ENCODE data around the gene NCOA1.
"Not testable (repeated sequence)": the region's sequence is repeated elsewhere in the genome, so short reads cannot be mapped to it uniquely, and the experiment has no call there.

NCOA1 gene

DNA sequence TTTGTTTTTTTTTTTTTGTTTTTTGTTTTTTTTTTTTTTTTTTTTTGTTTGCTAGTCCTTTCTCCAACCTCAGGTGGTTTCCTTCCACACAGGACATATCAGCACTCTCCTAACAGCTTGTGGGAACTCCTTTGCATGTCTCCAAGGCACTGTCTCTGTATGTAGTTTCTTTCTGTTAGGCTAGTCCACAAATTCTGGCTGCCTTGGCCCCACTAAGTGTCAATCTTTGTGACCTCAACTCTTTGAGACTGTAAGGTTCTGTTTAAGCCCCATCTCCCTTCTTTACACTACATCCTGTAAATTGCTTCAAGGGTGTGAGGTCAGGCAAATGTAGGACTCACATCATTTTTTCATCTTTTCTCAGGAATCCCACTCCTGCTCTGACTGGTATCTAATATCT lies 85.1 kb downstream of the NCOA1 start:
- DNase-seq (ENCODE audit: low read depth in 3 of 3): no peak

DNA sequence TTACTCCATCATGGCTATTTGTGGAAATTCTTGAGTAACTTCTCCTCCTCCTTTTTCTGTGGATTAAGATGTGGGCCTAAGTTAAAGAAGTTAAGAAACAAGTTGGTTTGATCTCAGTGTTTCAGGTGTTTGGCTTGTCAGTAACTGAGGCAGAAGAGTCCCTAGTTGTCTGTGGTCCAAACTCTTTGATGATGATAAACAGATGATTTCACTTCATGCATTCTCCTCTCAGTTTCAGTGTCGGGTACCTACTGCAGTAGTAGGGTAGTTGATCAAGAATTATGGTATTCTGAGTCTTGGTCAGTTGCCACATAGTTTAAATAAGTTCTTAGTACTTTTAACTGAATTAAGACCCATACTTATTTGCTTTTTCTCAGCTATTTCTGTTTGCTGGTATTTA lies 85.6 kb downstream of the NCOA1 start:
- DNase-seq (ENCODE audit: low read depth in 3 of 3): no peak

DNA sequence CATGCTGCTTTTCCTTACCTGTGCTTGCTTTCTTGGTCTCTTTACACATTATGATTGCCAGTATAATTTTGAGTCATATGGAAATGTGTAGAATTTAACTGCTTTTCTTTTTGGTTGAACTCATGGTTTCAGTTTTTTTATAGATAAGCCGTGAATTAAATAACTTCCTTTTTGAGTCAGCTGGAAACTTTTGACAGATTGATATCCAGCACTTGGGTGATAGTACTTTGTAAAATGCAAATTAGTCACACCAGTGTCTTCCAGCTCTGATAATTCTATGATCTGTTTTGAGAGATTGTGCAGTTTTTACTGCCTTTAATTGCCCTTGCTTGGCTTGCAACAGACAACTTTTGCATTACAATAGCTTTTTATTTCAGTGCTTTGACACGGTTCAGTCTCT lies 86.4 kb downstream of the NCOA1 start:
- no peak for DNase-seq (ENCODE audit: low read depth in 3 of 3)

DNA sequence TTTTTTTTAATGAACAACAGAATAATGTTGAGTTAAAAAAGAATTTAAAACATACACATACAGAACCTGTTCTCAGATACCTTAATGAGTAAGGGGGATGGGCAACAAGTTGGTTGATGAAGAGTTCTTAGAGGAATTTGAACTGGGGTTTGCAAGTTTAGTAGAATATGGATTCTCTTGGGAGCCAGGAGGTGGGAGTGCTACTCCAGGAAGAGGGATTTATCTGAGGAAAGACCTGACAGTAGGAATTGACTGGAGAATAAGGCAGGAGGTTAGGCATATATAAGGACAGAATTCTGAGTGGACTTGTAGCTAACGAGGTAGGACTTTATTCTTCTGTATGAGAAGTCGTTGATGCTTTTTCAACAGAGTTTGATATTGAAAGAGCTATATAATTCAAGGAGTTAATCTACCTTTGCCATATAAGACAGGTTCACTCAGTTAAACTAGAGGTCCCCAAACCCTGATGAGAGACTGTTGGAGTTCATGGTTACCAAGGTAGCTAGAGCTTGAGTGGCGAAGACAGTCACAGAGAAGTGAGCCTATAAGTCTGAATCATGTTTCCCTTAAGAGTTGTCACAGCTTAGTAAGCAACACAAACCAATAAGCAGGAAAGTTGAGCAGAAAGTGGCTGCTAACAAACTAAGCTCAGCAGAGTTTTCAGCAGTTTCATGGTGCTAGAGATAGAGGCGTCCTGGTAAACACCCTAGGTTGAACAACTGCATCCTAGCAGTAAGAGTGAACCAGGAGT lies 88.2 kb downstream of the NCOA1 start:
- DNase-seq (ENCODE audit: low read depth in 3 of 3): no peak

DNA sequence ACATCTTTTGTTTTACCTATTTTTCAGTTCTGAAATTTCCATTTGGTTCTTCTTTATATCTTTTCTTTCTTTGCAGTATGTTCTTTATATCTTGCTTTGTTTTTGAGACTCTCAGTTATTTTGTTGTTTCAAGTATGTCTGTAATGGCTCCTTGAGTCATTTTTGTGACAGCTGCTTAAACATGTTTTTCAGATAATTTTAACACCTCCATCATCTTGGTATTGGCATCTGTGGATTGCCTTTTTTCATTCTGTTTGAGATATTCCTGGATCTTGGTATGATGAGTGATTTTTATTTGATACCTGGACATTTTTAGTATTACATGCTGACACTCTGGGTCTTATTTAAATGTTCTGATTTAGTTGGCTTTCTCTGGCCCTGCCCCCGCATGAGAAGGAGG lies 89.5 kb downstream of the NCOA1 start:
- DNase-seq (ENCODE audit: low read depth in 3 of 3): no peak

DNA sequence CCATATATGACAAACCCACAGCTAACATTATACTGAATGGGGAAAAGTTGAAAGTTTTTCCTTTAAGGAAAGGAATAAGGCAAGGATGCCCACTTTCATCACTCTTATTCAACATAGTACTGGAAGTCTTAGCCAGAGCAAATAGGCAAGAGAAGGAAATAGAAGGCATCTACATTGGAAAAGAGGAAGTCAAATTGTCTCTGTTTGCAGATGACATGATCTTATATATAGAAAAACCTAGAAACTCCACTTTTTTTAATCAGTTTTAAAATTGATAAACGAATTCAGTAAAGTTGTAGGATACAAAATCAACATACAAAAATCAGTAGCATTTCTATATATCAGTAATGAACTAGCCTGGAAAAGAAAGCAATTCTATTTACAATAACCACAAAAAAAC lies 90.9 kb downstream of the NCOA1 start:
- not testable (repeated sequence) for DNase-seq (ENCODE audit: low read depth in 3 of 3)

DNA sequence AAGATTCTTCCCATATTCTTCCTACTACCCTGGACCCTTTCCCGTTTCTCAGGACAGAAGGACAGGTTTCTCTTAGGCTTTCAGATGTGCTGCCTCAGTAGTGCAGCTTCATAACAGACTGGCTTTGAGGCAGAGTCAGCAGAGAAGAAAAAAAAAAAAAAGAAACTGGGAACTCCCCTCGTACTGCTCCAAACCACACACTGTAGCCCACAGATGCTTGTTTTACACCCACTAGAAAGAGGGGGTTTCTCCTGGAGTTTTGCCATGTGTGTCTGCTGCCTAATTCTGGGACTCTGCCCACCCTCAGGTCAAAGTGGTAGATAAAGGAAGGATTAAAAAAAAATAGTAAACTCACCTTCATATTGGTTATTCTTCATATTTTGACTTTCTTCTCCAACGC lies 95.9 kb downstream of the NCOA1 start:
- DNase-seq (ENCODE audit: low read depth in 3 of 3): no peak

DNA sequence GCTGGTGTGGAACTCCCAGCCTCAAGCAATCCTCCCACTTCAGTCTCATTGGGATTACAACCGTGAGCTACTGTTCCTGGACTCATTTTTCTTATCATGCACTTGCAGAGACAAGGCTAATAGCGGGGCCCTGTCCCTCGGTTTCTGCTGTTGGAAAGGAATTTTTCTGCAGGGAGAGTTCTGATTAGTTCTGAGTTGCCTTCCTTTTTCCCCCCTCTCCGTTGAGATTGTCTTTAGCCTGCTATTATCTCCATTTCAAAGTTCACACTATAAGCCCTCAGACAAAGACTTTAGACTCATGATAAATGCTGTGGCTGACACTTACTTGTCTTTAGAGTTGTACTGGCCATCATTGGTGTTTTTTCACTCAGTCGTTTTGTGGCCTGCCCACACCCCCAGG lies 97.2 kb downstream of the NCOA1 start:
- DNase-seq (ENCODE audit: low read depth in 3 of 3): no peak

DNA sequence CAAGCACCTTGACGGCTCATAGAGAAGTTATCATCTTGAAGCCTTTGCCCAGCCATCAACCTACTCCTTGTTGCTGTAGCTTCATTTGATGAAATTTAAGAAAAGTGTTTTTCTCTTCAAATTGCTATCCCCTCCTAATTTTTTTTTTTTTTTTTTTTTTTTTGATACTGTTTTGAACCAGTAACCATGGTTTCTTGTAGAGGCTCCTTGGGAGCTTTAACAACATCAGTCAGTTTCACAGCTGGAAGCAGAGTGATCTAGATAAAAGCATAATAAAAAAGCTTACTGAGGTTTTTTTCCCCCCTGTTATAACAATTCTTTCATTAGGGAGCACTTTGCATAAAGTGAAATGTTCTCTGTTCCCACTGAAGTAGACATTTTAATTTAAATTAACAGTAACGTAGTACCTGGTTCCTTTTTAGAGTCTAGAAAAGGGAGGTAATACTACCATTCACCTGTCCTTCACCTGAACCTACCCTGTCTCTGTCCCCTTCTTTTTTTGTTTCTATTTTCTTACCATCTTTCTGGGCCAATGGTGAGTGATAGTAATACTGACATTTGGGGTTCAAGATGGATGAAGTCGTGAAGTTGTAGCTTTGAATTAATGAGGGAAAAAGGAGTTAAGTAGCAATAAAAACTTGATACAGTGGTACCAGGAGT lies 101.5 kb downstream of the NCOA1 start:
- DNase-seq (ENCODE audit: low read depth in 3 of 3): no peak

DNA sequence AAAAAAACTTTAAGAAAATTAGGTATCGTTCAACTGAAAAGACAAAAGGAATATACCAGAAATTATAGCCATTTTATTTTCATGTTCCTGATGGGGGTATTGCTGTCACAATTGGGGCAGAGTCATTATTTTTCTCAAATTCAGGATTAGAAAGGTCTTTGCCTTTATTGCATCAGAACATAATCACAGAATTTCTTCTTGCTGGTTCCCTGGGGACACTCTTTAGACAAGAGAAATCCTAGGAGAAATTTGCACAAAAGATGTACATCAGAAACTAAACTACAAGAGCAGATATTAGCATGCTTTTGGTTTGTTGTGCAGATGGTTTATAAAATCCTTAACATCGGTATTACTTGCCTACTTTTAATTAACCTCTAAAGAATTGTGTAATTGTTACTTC lies 103.2 kb downstream of the NCOA1 start:
- no peak for DNase-seq (ENCODE audit: low read depth in 3 of 3)

DNA sequence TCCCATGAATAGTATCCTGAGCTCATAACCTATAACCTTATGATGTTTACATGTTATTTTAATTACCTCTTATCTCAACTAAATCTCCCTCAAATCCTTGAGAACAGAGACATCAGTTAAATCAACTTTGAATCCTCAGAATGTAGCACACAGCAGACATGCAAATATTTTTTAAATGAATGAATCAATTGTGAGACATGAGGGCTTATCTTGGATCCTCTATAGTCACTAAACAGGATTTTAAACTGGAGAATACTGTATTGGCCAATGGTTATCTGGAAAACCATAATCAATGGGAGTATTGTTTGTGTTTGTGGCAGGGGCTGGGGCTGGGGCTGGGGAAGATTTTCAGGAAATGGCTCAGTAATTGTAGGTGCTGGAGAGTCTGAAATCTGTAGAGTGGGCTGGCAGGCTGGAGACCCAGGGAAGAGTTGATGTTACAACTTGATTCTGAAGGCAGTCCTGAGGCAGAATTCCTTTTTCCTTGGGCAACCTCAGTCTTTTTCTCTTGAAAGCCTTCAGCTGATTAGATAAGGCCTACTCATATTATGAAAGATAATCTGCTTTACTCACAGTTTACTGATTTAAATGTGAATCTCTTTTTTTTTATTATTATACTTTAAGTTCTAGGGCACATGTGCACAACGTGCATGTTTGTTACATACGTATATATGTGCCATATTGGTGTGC lies 106.3 kb downstream of the NCOA1 start:
- no peak for DNase-seq (ENCODE audit: low read depth in 3 of 3)

DNA sequence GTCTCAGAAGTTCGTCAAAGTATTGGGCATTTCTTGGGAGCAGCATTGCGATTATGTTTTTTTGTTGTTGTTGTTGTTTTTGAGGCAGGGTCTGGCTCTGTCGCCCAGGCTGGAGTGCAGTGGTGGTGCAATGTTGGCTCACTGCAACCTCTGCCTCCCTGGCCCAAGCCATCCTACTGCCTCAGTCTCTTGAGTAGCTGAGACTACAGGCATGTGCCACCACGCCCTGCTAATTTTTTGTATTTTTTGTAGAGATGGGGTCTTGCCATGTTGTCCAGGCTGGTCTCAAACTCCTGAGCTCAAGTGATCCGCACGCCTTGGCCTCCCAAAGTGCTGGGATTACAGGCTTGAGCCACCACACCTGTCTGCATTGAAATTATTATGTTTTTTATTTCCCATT lies 109.1 kb downstream of the NCOA1 start:
- not testable (repeated sequence) for DNase-seq (ENCODE audit: low read depth in 3 of 3)

DNA sequence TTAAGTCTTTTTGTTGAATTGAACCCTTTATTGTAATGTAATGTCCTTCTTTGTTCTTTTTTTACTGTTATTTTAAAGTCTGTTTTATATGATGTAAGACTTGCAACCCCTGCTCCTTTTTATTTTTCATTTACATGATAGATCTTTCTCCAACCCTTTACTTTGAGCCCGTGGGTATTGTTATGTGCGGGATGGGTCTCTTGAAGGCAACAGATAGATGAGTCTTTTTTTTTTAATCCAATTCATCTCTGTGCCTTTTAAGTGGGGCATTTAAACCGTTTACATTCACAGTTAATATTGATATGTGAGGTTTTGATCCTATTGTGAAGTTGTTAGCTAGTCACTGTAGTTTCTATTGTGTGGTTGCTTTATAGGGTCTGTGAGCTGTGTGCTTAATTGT lies 120.6 kb downstream of the NCOA1 start:
- no peak for DNase-seq (ENCODE audit: low read depth in 3 of 3)

DNA sequence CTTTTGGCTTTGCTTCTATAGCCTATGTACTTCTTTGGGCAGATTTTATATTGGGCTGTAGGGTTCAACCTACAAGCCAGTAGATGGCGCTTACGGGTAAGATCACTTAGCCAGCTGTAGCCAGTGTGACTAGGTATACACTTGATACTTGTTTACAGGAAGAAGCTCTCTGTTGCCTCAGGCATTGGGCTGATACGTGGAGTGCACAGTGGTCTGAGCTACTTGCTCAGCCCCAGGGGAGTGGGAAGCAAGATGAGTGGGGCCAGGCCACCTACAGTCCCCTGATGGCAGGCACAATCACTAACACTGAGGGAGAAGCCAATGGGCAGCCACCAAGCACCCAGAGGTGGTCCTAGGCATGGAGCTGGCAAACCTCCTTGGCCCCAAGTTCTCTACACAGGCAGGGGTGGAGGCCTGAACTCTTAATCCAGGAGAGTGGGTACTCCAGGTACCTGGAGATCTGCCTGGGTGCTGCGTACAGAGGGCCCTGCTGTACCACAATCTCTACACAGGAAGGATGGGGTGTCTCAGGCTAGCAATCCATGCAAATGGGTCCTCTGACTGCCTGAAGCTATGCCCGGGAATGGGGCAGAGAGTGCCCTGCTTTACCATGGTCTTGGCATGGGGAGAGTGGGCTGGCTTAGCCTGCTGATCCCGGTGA lies 122.2 kb downstream of the NCOA1 start:
- DNase-seq (ENCODE audit: low read depth in 3 of 3): no peak

DNA sequence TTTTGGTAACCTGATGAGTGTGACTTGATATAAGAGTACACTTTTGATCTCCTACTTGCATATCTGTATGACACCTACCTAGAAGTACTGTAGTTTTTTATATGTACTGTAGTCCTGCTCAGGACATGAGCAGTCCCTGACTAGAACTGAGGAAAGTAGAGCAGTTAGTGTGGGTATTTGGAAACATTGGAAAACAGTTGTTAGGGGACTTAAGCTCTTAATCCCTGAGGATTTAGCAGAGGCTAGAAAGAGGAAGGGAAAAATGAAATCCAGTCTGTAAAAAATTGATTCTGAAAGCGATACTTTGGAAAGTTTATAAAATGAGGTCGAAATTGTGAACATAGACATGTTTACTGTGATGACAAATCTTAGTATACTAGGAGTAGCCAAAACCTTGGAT lies 125.6 kb downstream of the NCOA1 start:
- no peak for DNase-seq (ENCODE audit: low read depth in 3 of 3)

DNA sequence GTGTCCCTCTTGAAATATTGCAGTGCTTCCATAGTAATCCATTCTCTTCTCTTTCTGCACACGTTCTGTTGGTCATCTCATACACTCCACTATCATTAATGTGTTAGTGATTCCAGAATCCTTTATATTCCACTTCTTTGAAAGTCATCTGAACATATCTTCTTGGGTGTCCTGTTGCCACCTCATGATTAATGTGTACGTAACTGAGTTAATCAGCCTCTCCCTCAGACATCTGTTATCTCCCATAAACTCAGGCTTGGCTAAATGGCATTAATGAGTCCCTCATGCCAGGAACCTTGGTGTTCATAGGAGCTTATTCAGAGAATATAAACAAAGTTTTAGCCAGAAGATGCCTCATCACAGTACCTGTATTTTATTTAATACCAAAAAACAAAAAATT lies 126.4 kb downstream of the NCOA1 start:
- DNase-seq (ENCODE audit: low read depth in 3 of 3): no peak

DNA sequence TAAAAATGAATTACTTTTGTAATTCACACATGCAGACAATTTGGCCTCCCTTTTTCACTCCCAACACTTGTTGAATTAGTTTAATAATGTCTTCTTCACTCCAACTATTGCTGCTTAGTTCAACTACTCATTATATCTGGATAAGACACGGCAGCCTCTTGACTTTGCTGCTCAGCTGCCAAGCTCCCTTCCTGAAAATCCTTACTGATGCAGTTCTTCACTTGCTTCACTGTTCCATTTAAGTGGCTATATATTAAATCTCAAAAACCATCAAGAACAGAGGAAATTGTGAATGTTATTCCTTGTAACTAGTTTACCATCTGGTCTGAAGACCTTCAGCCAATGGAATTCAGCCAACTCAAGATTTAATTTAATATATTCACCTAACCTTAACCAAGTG lies 127.1 kb downstream of the NCOA1 start:
- DNase-seq (ENCODE audit: low read depth in 3 of 3): no peak

DNA sequence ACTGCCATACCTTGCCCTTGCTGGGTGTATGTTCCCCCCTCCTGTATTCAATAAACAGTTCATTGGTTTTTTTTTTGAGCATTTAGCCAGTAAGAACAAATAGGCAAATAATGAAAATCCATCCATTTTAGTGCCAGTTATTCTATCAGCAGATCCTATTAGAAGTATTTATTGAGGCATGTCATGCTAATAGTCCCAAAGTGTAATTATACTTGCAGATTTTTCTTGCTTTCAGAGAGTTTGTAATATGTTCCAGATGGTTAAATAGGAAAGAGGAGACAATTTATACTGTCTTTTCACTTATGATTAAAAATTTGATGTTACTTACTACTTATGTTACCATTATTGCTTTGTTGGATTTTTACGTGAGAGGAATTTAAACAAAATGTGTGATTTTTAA lies 127.6 kb downstream of the NCOA1 start:
- no peak for DNase-seq (ENCODE audit: low read depth in 3 of 3)

DNA sequence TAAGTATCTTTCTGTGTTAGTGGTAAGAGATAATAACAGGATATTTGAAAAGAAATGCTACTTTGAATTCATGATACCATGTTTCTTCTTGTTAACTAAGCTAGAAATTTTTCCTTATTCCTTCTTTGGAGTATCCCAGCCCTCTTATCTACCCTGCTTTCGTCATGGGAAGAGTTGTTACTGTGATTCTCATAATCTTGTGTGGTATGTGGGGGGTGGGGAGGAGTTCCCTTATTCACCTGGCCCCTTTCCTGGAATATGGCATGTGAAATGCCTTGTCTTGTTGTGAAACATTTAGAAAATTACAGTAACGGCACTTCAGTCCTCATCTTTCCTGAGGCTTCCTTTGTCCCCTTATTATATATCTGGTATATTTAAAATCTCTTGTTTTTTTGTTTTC lies 129.9 kb downstream of the NCOA1 start:
- no peak for DNase-seq (ENCODE audit: low read depth in 3 of 3)

DNA sequence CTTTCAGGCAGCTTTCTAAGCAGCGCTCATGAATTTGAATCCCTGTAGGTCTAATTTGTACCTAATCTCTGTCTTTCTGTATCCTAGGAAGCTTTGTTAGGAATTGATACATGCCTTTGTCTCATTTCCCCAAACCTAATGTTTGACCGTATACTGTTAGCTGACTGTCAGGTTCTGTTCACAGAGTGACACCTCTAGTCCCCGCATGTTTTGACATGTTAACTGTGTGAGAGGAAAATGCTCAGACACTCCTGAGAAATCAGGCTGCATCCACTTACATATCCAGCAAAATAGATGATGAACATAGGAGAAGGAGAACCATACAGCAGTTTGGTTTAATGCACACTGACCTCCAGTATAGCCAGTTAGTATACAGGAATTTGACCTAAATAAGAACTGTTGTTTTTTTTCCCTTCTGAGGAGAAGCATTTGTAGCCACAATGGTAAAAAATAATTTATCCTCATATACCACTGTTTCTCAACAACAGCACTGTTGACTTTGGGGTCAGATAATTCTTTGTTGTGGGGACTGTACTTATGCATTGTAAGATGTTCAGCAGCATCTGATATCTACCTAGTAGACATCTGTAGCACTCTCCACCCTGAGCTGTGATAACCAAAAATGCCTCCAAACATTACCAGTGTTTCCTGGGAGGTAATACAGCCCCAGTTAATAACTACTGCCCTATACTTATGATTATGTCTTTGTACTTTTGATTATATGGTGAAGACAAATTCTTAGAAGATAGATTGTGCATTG lies 130.9 kb downstream of the NCOA1 start:
- DNase-seq (ENCODE audit: low read depth in 3 of 3): no peak

DNA sequence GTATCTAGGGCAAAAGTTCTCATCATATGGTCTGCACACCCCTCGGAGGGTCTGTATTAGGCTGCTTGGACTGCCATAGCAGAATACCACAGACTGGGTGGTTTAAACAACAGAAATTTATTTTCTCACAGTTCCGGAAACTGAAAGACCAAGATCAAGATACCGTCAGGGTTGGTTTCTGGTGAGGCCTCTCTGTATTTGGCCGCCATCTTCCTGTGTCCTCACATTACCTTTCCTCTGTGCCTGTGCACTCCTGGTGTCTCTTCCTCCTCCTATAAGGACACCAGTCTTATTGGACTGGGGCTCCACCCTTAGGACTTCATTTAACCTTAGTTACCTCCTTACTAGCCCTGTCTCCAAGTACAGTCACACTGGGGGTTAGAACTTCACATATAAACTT lies 132.5 kb downstream of the NCOA1 start:
- no peak for DNase-seq (ENCODE audit: low read depth in 3 of 3)

DNA sequence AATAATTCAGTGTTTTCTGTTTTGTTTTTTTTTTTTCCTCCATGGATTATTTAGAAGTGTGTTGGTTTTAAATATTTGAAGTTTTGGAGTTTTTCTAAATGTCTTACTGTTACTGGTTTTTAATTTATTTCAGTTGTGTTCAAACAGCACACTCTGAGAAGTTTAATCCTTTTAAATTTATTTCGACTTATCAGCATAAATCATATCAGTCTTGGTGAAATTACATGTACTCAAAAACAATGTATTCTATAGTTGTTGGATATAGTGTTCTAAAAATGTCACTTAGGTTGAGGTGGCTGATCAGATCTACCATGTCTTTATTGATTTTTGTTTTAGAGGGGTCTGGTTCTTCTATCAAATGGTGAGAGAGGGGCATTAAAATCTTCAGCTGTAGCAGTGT lies 134.7 kb downstream of the NCOA1 start:
- no peak for DNase-seq (ENCODE audit: low read depth in 3 of 3)
